GM23338 (cell line): ENCODE results near the gene PLA2G6. TPM values are rescaled to one million over a fixed set of nuclear protein-coding genes. Genes with fewer than 3 reads are reported as not detected.
A peak's percentile ranks its signal among the peaks of the same experiment; 100 is the strongest.

Experiments used
- ATAC-seq: fragments of 200-7000 bp; cut with Tn5 transposase; 3 replicates; pipeline ENCODE4 v1.9.1; 2020
- DNase-seq: peaks from one replicate; pipeline ENCODE4 v3.0.0-alpha.2; 2015; ENCODE audit warnings: low spot score
- H2AFZ ChIP-seq: fragments of 200-600 bp; sonication (generic); 2 replicates; pipeline ENCODE4 v1.8.0; 2016; ENCODE audit warnings: antibody characterized with exemption, mild to moderate bottlenecking, moderate library complexity
- H3F3A ChIP-seq: fragments of 200-600 bp; sonication (generic); replicated peaks from 2 replicates; pipeline ENCODE4 v1.8.0; 2017; ENCODE audit warnings: antibody characterized with exemption, mixed run types, low read depth
- H3K27ac ChIP-seq: fragments of 200-600 bp; sonication (generic); 2 replicates; pipeline ENCODE4 v1.6.1; 2016; ENCODE audit warnings: low read depth
- H3K27me3 ChIP-seq: fragments of 200-600 bp; sonication (generic); 2 replicates; pipeline ENCODE4 v1.8.0; 2016; ENCODE audit warnings: mild to moderate bottlenecking, mixed run types, moderate library complexity; ENCODE audit not compliant: insufficient read depth
- H3K36me3 ChIP-seq: fragments of 200-600 bp; sonication (generic); 2 replicates; pipeline ENCODE4 v1.8.0; 2016; ENCODE audit warnings: mild to moderate bottlenecking; ENCODE audit not compliant: insufficient read depth
- H3K4me1 ChIP-seq: fragments of 200-600 bp; sonication (generic); 2 replicates; pipeline ENCODE4 v1.8.0; 2016; ENCODE audit warnings: mild to moderate bottlenecking, moderate library complexity; ENCODE audit not compliant: insufficient read depth
- H3K4me2 ChIP-seq: fragments of 200-600 bp; sonication (generic); 2 replicates; pipeline ENCODE4 v1.7.1; 2017; ENCODE audit warnings: mixed run types
- H3K4me3 ChIP-seq: fragments of 200-600 bp; sonication (generic); 2 replicates; pipeline ENCODE4 v1.6.1; 2016; ENCODE audit warnings: mixed run types
- H3K79me2 ChIP-seq: fragments of 200-600 bp; sonication (generic); replicated peaks from 2 replicates; pipeline ENCODE4 v1.8.0; 2017; ENCODE audit warnings: mild to moderate bottlenecking; ENCODE audit not compliant: insufficient read depth
- H3K9me2 ChIP-seq: fragments of 200-600 bp; sonication (generic); 2 replicates; pipeline ENCODE4 v1.8.0; 2017; ENCODE audit not compliant: insufficient read depth
- H4K20me1 ChIP-seq: fragments of 200-600 bp; sonication (generic); replicated peaks from 2 replicates; pipeline ENCODE4 v1.8.0; 2017; ENCODE audit warnings: mild to moderate bottlenecking; ENCODE audit not compliant: insufficient read depth
- H3K27ac Mint-ChIP-seq: 2 replicates; pipeline ENCODE4 v1.8.0; 2020; ENCODE audit warnings: inconsistent platforms, mild to moderate bottlenecking, moderate library complexity, mixed read lengths
- H3K27me3 Mint-ChIP-seq: 3 replicates; pipeline ENCODE4 v1.8.0; 2022; ENCODE audit warnings: low read depth, mild to moderate bottlenecking, moderate library complexity, mixed read lengths, inconsistent platforms; ENCODE audit not compliant: insufficient read depth, poor library complexity
- H3K36me3 Mint-ChIP-seq: 3 replicates; pipeline ENCODE4 v1.8.0; 2021; ENCODE audit warnings: low read depth, mild to moderate bottlenecking, inconsistent platforms, moderate library complexity, mixed read lengths
- H3K4me1 Mint-ChIP-seq: 3 replicates; pipeline ENCODE4 v1.8.0; 2020; ENCODE audit warnings: mild to moderate bottlenecking, inconsistent platforms, mixed read lengths
- H3K4me3 Mint-ChIP-seq: 3 replicates; pipeline ENCODE4 v1.8.0; 2021; ENCODE audit warnings: moderate library complexity, mild to moderate bottlenecking, inconsistent platforms, mixed read lengths
- H3K9me3 Mint-ChIP-seq: 3 replicates; pipeline ENCODE4 v1.8.0; 2020; ENCODE audit warnings: moderate library complexity, mild to moderate bottlenecking, inconsistent platforms, mixed read lengths
- CREB1 ChIP-seq: fragments of 250-450 bp; sonication (Bioruptor Pico); IDR thresholded peaks from 2 replicates; pipeline ENCODE4 v1.5.0; 2020; ENCODE audit warnings: low read depth, mild to moderate bottlenecking, moderate library complexity
- JUNB ChIP-seq: IDR thresholded peaks from one replicate; pipeline ENCODE4 v1.6.1; 2016; ENCODE audit warnings: antibody characterized with exemption; ENCODE audit not compliant: unreplicated experiment
- NANOG ChIP-seq: IDR thresholded peaks from 2 replicates; pipeline ENCODE4 v1.6.1; 2016; ENCODE audit warnings: antibody characterized with exemption, borderline replicate concordance
- STAT1 ChIP-seq: IDR thresholded peaks from one replicate; pipeline ENCODE4 v1.6.1; 2016; ENCODE audit warnings: antibody characterized with exemption; ENCODE audit not compliant: unreplicated experiment
- ZNF114 ChIP-seq: fragments of 250-450 bp; sonication (Bioruptor Pico); IDR thresholded peaks from 2 replicates; pipeline ENCODE4 v1.5.0; 2020; ENCODE audit warnings: mild to moderate bottlenecking, moderate library complexity
- ZNF462 ChIP-seq: fragments of 250-450 bp; sonication (Bioruptor Pico); IDR thresholded peaks from 2 replicates; pipeline ENCODE4 v1.5.0; 2020; ENCODE audit warnings: mild to moderate bottlenecking, moderate library complexity
- polyA plus RNA-seq: library from polyadenylated mRNA; unstranded; fragments of >200 nt; fragmentation: Nextera tagmentation; extraction: Ambion mirVana; gene quantifications from 2 replicates; pipeline ENCODE4 v1.2.1, GENCODE V29; 2016
- total RNA-seq: library from RNA; depleted of rRNA; stranded (reverse); fragments of >200 nt; shearing (Covaris generic); gene quantifications from 2 replicates; pipeline ENCODE4 v1.2.3, GENCODE V29; 2014
- TF ChIP-seq, protein P1 (sequence below): IDR thresholded peaks from 2 replicates; pipeline ENCODE4 v1.6.1; 2016; ENCODE audit warnings: antibody characterized with exemption
- TF ChIP-seq, protein P2 (sequence below), 2 experiments: fragments of 200-600 bp in 1 of 2; sonication (generic) in 1 of 2; conservative IDR thresholded peaks; 2 replicates each; pipeline versions ENCODE4 v1.5.1 to v1.6.1; 2016 to 2017; ENCODE audit warnings: antibody characterized with exemption in 2 of 2, low read depth in 2 of 2, mild to moderate bottlenecking in 2 of 2, moderate library complexity in 1 of 2

PLA2G6 gene
- total and polyA plus RNA-seq, 2 experiments from 2014 or later = 4.5 to 12.6 TPM

- Mint-ChIP-seq H3K9me3 (peaks cover 3% of the 10 kb centered on the region; the same call in 1 of the 3 replicates), H3K4me1 (peaks cover 30% of the 10 kb centered on the region), H3K27ac (no peak overlapping the region), H3K27me3 (peaks cover 32% of the 10 kb centered on the region), H3K36me3 (peaks cover 5% of the 10 kb centered on the region), H3K4me3 (peak overlapping the region; percentile 73)
- Histone ChIP-seq H3K9me2 (no peaks in the 10 kb centered on the region), H3K4me1 (peaks cover 18% of the 10 kb centered on the region), H3K27ac (no peak overlapping the region), H3F3A (0 out of 2 replicates have a peak, but pooled peaks cover 18% of the 10 kb centered on the region), H3K4me3 (peak overlapping the region; percentile 61), H3K27me3 (peaks cover 22% of the 10 kb centered on the region), H4K20me1 (peaks cover 7% of the 10 kb centered on the region; the same call in 1 of the 2 replicates), H3K4me2 (peak overlapping the region; percentile 87), H2AFZ (peak overlapping the region; percentile 47; the same call in 1 of the 2 replicates), H3K36me3 (no peaks in the 10 kb centered on the region), H3K79me2 (no peaks in the 10 kb centered on the region)
- TF ChIP-seq CREB1 (CRISPR knock-in tag) (no peak), JUNB (no peak), ZNF114 (CRISPR knock-in tag) (no peak), ZNF462 (CRISPR knock-in tag) (no peak), NANOG (no peak), STAT1 (no peak)
- TF ChIP-seq, protein P1, sequence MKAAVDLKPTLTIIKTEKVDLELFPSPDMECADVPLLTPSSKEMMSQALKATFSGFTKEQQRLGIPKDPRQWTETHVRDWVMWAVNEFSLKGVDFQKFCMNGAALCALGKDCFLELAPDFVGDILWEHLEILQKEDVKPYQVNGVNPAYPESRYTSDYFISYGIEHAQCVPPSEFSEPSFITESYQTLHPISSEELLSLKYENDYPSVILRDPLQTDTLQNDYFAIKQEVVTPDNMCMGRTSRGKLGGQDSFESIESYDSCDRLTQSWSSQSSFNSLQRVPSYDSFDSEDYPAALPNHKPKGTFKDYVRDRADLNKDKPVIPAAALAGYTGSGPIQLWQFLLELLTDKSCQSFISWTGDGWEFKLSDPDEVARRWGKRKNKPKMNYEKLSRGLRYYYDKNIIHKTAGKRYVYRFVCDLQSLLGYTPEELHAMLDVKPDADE = no peak
- TF ChIP-seq, protein P2, sequence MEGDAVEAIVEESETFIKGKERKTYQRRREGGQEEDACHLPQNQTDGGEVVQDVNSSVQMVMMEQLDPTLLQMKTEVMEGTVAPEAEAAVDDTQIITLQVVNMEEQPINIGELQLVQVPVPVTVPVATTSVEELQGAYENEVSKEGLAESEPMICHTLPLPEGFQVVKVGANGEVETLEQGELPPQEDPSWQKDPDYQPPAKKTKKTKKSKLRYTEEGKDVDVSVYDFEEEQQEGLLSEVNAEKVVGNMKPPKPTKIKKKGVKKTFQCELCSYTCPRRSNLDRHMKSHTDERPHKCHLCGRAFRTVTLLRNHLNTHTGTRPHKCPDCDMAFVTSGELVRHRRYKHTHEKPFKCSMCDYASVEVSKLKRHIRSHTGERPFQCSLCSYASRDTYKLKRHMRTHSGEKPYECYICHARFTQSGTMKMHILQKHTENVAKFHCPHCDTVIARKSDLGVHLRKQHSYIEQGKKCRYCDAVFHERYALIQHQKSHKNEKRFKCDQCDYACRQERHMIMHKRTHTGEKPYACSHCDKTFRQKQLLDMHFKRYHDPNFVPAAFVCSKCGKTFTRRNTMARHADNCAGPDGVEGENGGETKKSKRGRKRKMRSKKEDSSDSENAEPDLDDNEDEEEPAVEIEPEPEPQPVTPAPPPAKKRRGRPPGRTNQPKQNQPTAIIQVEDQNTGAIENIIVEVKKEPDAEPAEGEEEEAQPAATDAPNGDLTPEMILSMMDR (conservative IDR thresholded peaks at IDR 0.05; ENCODE audit: low read depth in 2 of 2) = no peak
- peak; percentile 47 for DNase-seq
- ATAC-seq = peak; percentile 11
Measured at GRCh38 chr22:38213990-38214301, 32.3 kb upstream of the PLA2G6 start.
